ENCODE data around the gene KBTBD3. TPM values are rescaled to one million over a fixed set of nuclear protein-coding genes. Genes with fewer than 3 reads are reported as not detected.

The KBTBD3 gene, protein sequence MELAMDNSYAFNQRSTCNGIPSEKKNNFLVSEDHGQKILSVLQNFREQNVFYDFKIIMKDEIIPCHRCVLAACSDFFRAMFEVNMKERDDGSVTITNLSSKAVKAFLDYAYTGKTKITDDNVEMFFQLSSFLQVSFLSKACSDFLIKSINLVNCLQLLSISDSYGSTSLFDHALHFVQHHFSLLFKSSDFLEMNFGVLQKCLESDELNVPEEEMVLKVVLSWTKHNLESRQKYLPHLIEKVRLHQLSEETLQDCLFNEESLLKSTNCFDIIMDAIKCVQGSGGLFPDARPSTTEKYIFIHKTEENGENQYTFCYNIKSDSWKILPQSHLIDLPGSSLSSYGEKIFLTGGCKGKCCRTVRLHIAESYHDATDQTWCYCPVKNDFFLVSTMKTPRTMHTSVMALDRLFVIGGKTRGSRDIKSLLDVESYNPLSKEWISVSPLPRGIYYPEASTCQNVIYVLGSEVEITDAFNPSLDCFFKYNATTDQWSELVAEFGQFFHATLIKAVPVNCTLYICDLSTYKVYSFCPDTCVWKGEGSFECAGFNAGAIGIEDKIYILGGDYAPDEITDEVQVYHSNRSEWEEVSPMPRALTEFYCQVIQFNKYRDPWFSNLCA
- total RNA-seq (2014; rRNA removed; shearing (Covaris generic)) (1.8 and 1.9 TPM in 2 replicates), polyA plus RNA-seq (2016; fragmentation: Nextera tagmentation; extraction: Ambion mirVana) (13.7 TPM in 2 replicates)
- long read RNA-seq, partial matches to known transcripts, result 1 of 8 reads
- long read RNA-seq, other reads (novel, unspliced or antisense), result 3 of 8 reads

DNA sequence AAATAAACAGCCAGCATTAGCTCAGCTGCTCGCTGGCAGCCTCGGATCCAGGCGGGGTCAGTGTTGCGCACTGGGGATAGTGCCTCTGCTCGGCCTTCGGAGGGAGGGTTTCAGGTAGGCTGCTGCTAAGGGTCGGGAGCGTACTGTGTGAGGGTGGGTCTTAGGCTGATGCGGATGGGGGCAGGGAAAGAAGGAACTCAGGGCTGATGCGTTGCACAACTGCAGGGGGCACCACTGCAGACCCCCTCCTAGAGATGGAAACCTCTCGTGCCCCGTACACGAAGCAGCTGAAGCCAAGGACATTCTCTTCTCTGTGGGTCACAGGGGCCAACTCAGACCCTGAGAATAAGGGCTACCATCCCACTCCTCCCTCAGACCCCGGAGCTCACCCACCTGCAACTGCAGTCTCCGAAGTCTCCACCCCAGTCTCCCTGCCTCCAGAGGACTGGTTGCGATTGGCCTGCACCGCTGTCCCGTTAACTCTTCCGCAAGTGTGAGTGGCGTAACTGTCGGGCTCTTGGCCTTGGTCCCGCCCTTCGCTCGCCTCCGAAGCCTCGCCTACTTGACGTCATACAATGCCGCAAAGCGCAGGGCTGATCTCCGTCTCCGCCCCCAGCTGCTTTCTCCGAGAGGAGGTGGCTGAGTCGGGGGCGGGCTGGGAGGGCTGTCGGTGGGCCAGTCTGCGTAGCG is at the start of gene KBTBD3:
TSS of gene KBTBD3 (minus strand) at position 429 of the 690 bp plus-strand sequence. CDS start 18,250 bp downstream, outside the sequence.
- peaks cover 16% of the 10 kb centered on the region; the same call in 1 of the 2 replicates for H3K36me3 ChIP-seq (ENCODE audit: insufficient read depth)
- ATAC-seq, result peak; percentile 94
- H2AFZ ChIP-seq, result peak within 1 kb of the TSS; percentile 80
- Mint-ChIP-seq H3K4me1 (peaks cover 25% of the 10 kb centered on the region), H3K27me3 (ENCODE audit: insufficient read depth, low read depth, poor library complexity) (peaks cover 5% of the 10 kb centered on the region), H3K4me3 (peak within 1 kb of the TSS; percentile 86), H3K36me3 (ENCODE audit: low read depth) (peaks cover 26% of the 10 kb centered on the region), H3K27ac (peak within 1 kb of the TSS; percentile 99), H3K9me3 (no peaks in the 10 kb centered on the region)
- H3K9me2 ChIP-seq (ENCODE audit: insufficient read depth), result no peaks in the 10 kb centered on the region
- peaks cover 13% of the 10 kb centered on the region for H3K4me1 ChIP-seq (ENCODE audit: insufficient read depth)
- peak within 1 kb of the TSS; percentile 87 for H3K4me3 ChIP-seq
- DNase-seq (ENCODE audit: low spot score), result peak; percentile 100
- TF ChIP-seq, protein P1, sequence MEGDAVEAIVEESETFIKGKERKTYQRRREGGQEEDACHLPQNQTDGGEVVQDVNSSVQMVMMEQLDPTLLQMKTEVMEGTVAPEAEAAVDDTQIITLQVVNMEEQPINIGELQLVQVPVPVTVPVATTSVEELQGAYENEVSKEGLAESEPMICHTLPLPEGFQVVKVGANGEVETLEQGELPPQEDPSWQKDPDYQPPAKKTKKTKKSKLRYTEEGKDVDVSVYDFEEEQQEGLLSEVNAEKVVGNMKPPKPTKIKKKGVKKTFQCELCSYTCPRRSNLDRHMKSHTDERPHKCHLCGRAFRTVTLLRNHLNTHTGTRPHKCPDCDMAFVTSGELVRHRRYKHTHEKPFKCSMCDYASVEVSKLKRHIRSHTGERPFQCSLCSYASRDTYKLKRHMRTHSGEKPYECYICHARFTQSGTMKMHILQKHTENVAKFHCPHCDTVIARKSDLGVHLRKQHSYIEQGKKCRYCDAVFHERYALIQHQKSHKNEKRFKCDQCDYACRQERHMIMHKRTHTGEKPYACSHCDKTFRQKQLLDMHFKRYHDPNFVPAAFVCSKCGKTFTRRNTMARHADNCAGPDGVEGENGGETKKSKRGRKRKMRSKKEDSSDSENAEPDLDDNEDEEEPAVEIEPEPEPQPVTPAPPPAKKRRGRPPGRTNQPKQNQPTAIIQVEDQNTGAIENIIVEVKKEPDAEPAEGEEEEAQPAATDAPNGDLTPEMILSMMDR (conservative IDR thresholded peaks at IDR 0.05; ENCODE audit: low read depth in 2 of 2), result peak; percentile 44 to 64
- TF ChIP-seq CREB1 (CRISPR knock-in tag; IDR thresholded peaks at IDR 0.05; ENCODE audit: low read depth) (peak; percentile 81), ZNF331 (CRISPR knock-in tag; IDR thresholded peaks at IDR 0.05; ENCODE audit: low read depth) (no peak), POLR2AphosphoS5 (IDR thresholded peaks at IDR 0.05; ENCODE audit: low read depth) (peak; percentile 94)
- TF ChIP-seq, protein P2, sequence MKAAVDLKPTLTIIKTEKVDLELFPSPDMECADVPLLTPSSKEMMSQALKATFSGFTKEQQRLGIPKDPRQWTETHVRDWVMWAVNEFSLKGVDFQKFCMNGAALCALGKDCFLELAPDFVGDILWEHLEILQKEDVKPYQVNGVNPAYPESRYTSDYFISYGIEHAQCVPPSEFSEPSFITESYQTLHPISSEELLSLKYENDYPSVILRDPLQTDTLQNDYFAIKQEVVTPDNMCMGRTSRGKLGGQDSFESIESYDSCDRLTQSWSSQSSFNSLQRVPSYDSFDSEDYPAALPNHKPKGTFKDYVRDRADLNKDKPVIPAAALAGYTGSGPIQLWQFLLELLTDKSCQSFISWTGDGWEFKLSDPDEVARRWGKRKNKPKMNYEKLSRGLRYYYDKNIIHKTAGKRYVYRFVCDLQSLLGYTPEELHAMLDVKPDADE (IDR thresholded peaks at IDR 0.05), result no peak
- peak within 1 kb of the TSS; percentile 94 for H3K4me2 ChIP-seq
- H3K27me3 ChIP-seq (ENCODE audit: insufficient read depth), result no peaks in the 10 kb centered on the region
- no peaks in the 10 kb centered on the region for H4K20me1 ChIP-seq (replicated peaks; ENCODE audit: insufficient read depth)
- peak within 1 kb of the TSS; percentile 96 for H3K27ac ChIP-seq (ENCODE audit: low read depth)
- peaks cover 43% of the 10 kb centered on the region for H3K79me2 ChIP-seq (replicated peaks; ENCODE audit: insufficient read depth)
- H3F3A ChIP-seq (replicated peaks; ENCODE audit: low read depth), result no peaks in the 10 kb centered on the region

DNA sequence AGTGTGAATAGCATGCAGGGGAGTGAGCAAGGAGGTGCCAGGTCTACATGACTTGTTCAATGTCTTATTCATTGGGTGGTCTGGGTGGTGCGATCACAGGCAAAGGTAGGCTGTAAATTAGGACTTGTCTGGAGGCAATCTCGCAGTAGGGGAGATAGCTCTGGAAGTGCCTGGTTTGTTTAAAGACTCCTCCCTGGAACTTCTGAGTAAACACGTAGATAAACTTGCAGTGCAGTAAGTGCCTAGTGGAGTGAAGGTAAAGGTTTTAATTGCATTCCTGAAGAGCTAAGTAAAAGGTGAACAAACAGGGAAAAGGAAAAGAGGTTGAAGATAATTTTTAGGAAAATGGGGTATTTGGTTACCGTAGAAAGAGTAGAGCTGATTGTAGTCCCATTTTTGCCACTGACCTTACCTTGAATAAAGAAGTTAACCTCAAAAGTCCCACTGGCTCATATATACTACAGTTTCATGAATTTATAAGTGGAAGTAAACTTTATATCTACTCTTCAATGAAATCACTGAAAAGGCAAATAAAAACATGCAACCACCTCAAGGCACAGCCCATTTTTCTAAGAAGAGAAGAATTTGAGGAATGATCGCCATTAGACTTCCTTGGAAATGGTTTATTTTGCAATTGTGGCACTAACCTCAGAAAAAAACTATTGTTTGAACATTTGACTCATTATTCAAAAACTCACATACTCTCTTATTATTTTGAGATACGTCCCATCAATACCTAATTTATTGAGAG is 44.6 kb upstream of the KBTBD3 start:
- no peaks in the 10 kb centered on the region for H3K36me3 Mint-ChIP-seq (ENCODE audit: low read depth)
- no peak overlapping the region for H3K27ac ChIP-seq (ENCODE audit: low read depth)
- no peak overlapping the region for H2AFZ ChIP-seq
- no peak overlapping the region for H3K4me3 ChIP-seq
- no peaks in the 10 kb centered on the region for H4K20me1 ChIP-seq (replicated peaks; ENCODE audit: insufficient read depth)
- no peak for DNase-seq (ENCODE audit: low spot score)
- H3K4me1 Mint-ChIP-seq, result peaks cover 2% of the 10 kb centered on the region; the same call in 2 of the 3 replicates
- H3K27me3 ChIP-seq (ENCODE audit: insufficient read depth), result no peaks in the 10 kb centered on the region
- peaks cover 2% of the 10 kb centered on the region for H3K27me3 Mint-ChIP-seq (ENCODE audit: insufficient read depth, low read depth, poor library complexity)
- peaks cover 5% of the 10 kb centered on the region; the same call in 1 of the 2 replicates for H3K4me1 ChIP-seq (ENCODE audit: insufficient read depth)
- no peaks in the 10 kb centered on the region for H3F3A ChIP-seq (replicated peaks; ENCODE audit: low read depth)
- no peaks in the 10 kb centered on the region for H3K36me3 ChIP-seq (ENCODE audit: insufficient read depth)
- ATAC-seq, result no peak
- no peak overlapping the region for H3K4me3 Mint-ChIP-seq
- no peak overlapping the region for H3K4me2 ChIP-seq
- H3K27ac Mint-ChIP-seq, result no peak overlapping the region
- no peaks in the 10 kb centered on the region for H3K79me2 ChIP-seq (replicated peaks; ENCODE audit: insufficient read depth)
- H3K9me3 Mint-ChIP-seq, result no peaks in the 10 kb centered on the region
- H3K9me2 ChIP-seq (ENCODE audit: insufficient read depth), result 0 out of 2 replicates have a peak, but pooled peaks cover 2% of the 10 kb centered on the region
- TF ChIP-seq EZH2 (IDR thresholded peaks at IDR 0.05; ENCODE audit: low read depth, unreplicated experiment) (no peak), NANOG (IDR thresholded peaks at IDR 0.05; ENCODE audit: borderline replicate concordance) (no peak)
- TF ChIP-seq, protein P3, sequence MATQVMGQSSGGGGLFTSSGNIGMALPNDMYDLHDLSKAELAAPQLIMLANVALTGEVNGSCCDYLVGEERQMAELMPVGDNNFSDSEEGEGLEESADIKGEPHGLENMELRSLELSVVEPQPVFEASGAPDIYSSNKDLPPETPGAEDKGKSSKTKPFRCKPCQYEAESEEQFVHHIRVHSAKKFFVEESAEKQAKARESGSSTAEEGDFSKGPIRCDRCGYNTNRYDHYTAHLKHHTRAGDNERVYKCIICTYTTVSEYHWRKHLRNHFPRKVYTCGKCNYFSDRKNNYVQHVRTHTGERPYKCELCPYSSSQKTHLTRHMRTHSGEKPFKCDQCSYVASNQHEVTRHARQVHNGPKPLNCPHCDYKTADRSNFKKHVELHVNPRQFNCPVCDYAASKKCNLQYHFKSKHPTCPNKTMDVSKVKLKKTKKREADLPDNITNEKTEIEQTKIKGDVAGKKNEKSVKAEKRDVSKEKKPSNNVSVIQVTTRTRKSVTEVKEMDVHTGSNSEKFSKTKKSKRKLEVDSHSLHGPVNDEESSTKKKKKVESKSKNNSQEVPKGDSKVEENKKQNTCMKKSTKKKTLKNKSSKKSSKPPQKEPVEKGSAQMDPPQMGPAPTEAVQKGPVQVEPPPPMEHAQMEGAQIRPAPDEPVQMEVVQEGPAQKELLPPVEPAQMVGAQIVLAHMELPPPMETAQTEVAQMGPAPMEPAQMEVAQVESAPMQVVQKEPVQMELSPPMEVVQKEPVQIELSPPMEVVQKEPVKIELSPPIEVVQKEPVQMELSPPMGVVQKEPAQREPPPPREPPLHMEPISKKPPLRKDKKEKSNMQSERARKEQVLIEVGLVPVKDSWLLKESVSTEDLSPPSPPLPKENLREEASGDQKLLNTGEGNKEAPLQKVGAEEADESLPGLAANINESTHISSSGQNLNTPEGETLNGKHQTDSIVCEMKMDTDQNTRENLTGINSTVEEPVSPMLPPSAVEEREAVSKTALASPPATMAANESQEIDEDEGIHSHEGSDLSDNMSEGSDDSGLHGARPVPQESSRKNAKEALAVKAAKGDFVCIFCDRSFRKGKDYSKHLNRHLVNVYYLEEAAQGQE (IDR thresholded peaks at IDR 0.05; ENCODE audit: unreplicated experiment), result no peak
